Muscle layer of duodenum (tissue), 2 donors: ENCODE results near the gene GRB10.
A peak's percentile ranks its signal among the peaks of the same experiment; 100 is the strongest.

Experiments used
- H3K27ac ChIP-seq: one replicate; pipeline ENCODE4 v1.7.0; 2013; ENCODE audit warnings: mild to moderate bottlenecking, low read length
- H3K27me3 ChIP-seq: one replicate; pipeline ENCODE4 v1.7.0; 2013; ENCODE audit warnings: low read depth, mild to moderate bottlenecking, control low read depth, low read length
- H3K36me3 ChIP-seq, 2 donors: one replicate each; pipeline ENCODE4 v1.7.0; 2013; ENCODE audit warnings: low read length in 2 of 2, control low read depth in 1 of 2, mild to moderate bottlenecking in 1 of 2; ENCODE audit not compliant: insufficient read depth in 2 of 2, control insufficient read depth in 1 of 2
- H3K4me1 ChIP-seq, 2 donors: one replicate each; pipeline ENCODE4 v1.7.0; 2013; ENCODE audit warnings: low read length in 2 of 2, mild to moderate bottlenecking in 2 of 2, control low read depth in 1 of 2, moderate library complexity in 1 of 2; ENCODE audit not compliant: insufficient read depth in 2 of 2, control insufficient read depth in 1 of 2
- H3K4me3 ChIP-seq, 2 donors: one replicate each; pipeline ENCODE4 v1.7.0; 2013; ENCODE audit warnings: low read length in 2 of 2, low read depth in 1 of 2, mild to moderate bottlenecking in 1 of 2
- H3K9me3 ChIP-seq, 2 donors: one replicate each; pipeline ENCODE4 v1.7.0; 2013; ENCODE audit warnings: low read length in 2 of 2, control low read depth in 1 of 2, mild to moderate bottlenecking in 1 of 2; ENCODE audit not compliant: control insufficient read depth in 1 of 2
- donor health status: healthy.

Gene GRB10

DNA sequence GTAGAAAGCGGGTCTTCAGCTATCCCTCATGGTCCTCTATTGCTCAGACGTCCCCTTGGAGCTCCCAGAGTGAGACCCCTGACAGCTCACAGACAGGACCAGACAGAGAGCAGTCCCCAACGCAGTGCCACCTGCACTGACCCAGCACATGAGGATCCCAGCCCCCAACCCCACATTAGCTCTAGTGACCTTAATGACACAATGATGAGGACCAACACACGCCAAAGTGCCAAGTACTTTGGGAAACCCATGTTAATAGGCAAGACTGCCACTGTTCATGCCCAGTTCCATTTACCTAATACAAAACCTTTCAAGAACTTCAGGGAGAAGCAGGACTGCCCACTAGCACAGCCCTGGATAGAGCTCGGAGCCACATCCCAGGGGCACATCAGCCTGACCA lies 5.7 kb upstream of the GRB10 start:
- H3K9me3 ChIP-seq: no peaks in the 10 kb centered on the region
- H3K36me3 ChIP-seq: peaks cover 0 to 4% of the 10 kb centered on the region in 2 donors
- H3K27me3 ChIP-seq: no peaks in the 10 kb centered on the region
- peaks cover 12 to 41% of the 10 kb centered on the region in 2 donors for H3K4me1 ChIP-seq
- H3K4me3 ChIP-seq: no peak overlapping the region
- H3K27ac ChIP-seq: no peak overlapping the region

DNA sequence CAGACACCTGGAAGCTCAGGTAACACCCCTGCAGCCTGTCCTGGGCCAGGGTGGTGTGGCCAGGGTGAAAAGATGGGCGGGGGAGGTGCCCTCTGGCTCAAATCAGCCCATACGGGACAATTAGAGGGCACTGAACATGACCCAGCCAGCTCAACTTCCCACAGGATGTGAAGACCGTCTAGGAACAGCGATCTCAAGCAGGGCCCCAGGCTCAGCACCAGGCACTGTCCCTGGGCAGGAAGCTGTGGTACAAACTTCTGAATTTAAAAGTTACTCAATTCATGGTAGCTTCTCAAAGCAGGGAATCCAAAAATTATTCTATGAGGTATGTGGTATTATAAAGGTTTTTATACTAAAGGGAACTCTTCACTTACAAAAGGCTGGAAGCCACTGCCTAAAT lies 5.1 kb upstream of the GRB10 start:
- H3K36me3 ChIP-seq: peaks cover 0 to 4% of the 10 kb centered on the region in 2 donors
- no peaks in the 10 kb centered on the region for H3K27me3 ChIP-seq
- no peak overlapping the region for H3K4me3 ChIP-seq
- H3K27ac ChIP-seq: no peak overlapping the region
- no peaks in the 10 kb centered on the region for H3K9me3 ChIP-seq
- H3K4me1 ChIP-seq: peaks cover 12 to 45% of the 10 kb centered on the region in 2 donors

DNA sequence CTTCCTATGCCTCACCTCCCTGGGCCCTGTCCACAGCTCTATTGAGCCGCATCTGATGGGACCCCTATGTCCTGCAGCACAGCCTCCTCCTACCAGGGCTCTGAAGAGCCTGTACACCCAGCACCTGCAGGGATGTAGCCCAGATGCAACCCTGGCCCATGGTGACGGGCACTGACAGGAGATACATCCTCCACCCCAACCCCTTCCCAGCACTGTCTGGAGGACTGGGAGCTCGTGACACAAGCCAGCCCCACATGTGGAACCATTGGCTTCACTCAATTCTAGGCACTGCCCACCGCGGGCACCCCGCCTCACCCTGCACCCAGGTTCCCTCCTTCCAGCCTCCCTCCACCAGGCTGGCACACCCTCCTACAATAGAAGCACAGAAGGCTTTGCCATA lies 2.6 kb upstream of the GRB10 start:
- H3K36me3 ChIP-seq: no peaks in the 10 kb centered on the region
- no peak overlapping the region for H3K4me3 ChIP-seq
- H3K9me3 ChIP-seq: no peaks in the 10 kb centered on the region
- peaks cover 3 to 39% of the 10 kb centered on the region in 2 donors for H3K4me1 ChIP-seq
- no peaks in the 10 kb centered on the region for H3K27me3 ChIP-seq
- no peak overlapping the region for H3K27ac ChIP-seq

DNA sequence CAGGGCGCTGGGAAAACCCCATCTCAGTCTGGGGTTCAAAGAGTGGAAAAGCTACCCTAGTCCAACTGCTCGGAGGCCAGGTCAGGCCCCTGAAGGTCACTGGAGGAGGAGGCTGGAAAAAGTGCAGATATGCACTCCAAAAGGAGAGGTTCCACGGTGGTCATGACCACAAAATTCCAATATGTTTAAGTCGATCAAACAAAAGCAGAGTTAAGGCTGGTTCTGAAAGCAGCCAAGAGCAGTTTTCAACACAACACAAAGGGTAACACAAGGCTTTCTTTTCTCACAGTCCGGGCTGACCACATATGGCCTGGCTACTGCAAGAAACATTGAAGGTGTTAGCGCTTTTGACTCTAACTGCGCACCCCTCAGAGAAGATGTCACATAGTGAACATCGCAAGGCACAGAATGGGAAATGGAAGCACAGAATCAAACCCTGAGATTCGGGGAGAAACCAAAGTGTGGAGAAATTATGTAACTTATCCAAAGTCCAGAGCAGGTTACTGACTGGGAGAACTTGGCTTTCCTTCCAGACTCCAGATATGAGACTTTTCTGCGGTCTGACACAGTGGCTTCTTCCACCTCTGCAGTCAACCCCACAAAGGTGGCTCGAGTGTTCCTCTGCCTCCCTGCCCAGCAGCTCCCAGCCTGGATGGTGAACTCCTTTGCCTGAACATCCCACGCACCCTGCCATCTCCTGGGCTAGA lies 1.3 kb upstream of the GRB10 start:
- H3K4me3 ChIP-seq: no peak overlapping the region
- H3K27me3 ChIP-seq: no peaks in the 10 kb centered on the region

DNA sequence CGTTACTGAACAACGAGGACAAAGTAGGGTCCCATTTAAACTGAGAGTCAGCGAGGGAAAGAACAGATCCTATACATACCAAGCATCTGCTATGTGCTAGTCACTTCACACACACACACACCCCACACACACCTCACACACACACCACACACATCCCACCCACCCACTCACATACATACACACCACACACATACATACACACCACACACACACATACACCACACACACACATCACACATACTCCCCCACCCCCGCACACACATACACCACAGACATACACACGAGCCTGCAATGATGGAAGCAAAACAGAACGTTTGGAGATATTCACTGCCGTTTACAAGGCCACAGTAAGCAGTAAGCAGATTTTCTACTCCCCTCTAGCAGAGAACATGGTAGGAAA lies 607 bp upstream of the GRB10 start:
- Histone ChIP-seq H3K4me3 (peak overlapping the region; percentile 22 to 64), H3K9me3 (no peaks in the 10 kb centered on the region), H3K4me1 (peaks cover 13 to 36% of the 10 kb centered on the region in 2 donors), H3K36me3 (no peaks in the 10 kb centered on the region), H3K27ac (no peak overlapping the region), H3K27me3 (no peaks in the 10 kb centered on the region)

More for the DNA sequence above, 1.3 kb upstream of the GRB10 start:
- peaks cover 7 to 36% of the 10 kb centered on the region in 2 donors for H3K4me1 ChIP-seq
- H3K9me3 ChIP-seq: no peaks in the 10 kb centered on the region
- no peaks in the 10 kb centered on the region for H3K36me3 ChIP-seq
- no peak overlapping the region for H3K27ac ChIP-seq

DNA sequence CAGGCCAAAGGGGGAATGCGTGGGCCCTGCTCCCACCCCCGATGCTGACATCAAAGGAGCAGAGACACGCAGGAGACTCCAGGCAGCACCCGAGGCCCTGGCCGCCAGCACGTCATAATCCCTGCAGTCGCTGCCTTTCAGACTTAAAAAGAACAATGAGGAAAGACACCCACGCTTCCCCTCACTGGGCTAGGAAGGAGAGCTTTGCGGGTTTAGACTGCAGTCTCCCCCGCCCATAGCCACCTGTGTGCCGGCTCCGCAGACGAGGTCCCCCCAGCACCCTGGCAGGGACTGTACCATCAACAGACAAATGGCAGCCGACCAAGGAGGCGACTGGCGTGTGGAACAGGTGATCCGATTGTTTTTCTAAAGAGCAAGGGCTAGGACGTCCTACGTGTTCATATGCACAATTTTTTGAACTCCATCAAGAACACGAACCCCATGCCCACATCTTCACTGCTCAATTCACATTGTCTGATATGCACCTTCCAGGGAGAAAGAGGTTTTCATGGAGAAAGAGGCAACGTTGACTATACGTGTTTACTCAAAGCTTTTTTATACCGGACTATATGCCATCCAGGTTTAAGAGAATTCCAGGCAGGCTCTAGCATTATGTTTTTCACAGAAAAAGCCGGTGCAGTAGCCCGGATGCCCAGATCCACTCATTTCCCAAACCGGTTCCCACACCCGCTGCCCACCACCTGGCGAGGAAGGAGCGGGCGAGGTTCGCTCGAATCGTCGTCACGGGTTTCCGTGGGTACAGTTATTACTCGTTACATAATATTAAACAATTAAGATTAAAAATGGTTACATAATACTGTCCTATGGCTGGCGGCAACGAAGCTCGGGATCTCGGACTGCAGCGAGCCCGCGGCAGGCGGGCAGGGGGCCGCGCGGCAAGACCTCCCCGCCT lies 1.1 kb downstream of the GRB10 start:
- no peaks in the 10 kb centered on the region for H3K9me3 ChIP-seq
- peaks cover 13 to 33% of the 10 kb centered on the region in 2 donors for H3K4me1 ChIP-seq
- no peak overlapping the region for H3K27ac ChIP-seq
- no peaks in the 10 kb centered on the region for H3K27me3 ChIP-seq
- no peaks in the 10 kb centered on the region for H3K36me3 ChIP-seq
- H3K4me3 ChIP-seq: peak overlapping the region; percentile 15 to 30

DNA sequence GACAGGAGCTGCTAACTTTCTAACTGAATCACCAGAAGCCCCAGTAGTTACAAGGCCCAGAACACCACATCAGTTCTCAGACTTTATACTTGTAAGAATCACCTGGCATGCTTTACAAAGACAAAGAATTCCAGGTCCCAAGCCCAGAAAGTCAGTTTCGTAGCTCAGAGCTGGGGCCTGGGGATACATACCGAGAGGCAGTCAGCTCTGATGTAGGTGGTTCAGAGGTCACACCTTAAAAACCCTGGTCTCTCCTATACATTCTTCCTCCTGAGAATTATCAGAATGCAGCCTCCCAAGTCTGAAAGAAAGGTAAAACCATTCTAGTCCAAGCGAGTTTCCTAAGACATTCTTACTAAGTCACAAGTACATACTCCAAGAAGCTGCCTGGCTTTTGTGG lies 2.3 kb downstream of the GRB10 start:
- Histone ChIP-seq H3K27me3 (no peaks in the 10 kb centered on the region), H3K4me3 (no peak overlapping the region), H3K36me3 (no peaks in the 10 kb centered on the region), H3K9me3 (no peaks in the 10 kb centered on the region), H3K27ac (no peak overlapping the region), H3K4me1 (peaks cover 13 to 39% of the 10 kb centered on the region in 2 donors)

DNA sequence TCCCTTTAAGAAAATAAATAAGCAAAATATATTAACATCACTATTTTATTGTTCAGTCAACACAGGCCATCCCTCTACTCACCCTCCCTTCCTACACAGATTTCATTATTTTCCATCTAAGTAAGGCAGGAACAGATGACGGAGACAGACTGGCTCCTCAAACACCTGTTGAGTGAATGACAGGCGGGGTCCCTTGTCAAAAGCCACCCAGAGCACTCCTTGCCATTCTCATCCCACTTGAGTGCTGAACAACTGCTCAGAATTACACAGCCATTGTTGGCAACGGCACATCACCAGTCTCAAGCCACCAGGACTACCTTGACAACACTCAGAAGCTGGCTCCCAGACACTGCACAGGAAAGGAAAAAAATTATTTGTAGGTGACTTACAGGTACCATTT lies 3.3 kb downstream of the GRB10 start:
- H3K27ac ChIP-seq: no peak overlapping the region
- no peaks in the 10 kb centered on the region for H3K9me3 ChIP-seq
- H3K27me3 ChIP-seq: no peaks in the 10 kb centered on the region
- no peak overlapping the region for H3K4me3 ChIP-seq
- no peaks in the 10 kb centered on the region for H3K36me3 ChIP-seq
- H3K4me1 ChIP-seq: peaks cover 13 to 42% of the 10 kb centered on the region in 2 donors

DNA sequence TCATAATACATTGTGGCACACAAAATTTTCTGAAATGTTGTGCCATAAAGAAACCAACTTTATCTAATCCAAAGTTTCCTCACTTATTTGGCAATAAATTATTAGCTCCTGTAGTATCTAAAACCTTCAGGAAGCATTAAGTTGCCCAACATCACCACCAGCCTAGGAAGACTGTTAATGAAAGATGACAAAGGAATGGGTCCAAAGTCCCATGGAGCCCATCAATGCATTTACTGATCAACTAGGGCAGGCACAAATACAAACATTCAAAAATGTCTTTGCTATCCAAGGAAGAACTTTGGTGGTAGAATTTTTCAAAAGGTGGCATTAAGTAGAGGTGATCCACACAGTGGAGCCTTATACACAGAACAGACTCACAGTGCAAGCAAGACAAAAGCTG lies 4.5 kb downstream of the GRB10 start:
- no peaks in the 10 kb centered on the region for H3K9me3 ChIP-seq
- H3K4me1 ChIP-seq: peaks cover 13 to 30% of the 10 kb centered on the region in 2 donors

DNA sequence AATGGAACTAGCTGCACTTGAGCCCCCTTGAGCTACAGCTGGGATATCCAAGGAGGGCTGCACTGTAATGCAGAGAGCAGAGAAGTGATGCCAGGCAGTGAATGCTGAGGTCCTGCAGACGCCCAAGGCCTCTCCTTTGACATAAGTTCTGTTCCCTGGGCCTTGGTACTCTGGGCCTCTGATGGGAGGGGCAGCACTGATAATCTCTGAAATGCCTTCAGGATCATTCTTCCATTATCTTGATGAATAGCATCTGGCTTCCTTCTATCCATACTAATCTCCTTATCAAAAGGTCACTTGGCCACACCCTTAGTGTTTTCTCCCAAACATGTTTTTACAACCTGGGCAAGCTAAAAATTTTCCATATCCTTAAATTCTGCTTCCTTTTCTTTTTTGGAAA lies 6.9 kb downstream of the GRB10 start:
- H3K4me1 ChIP-seq: peaks cover 13 to 20% of the 10 kb centered on the region in 2 donors
- no peaks in the 10 kb centered on the region for H3K27me3 ChIP-seq
- no peak overlapping the region for H3K4me3 ChIP-seq
- no peak overlapping the region for H3K27ac ChIP-seq
- H3K9me3 ChIP-seq: no peaks in the 10 kb centered on the region
- no peaks in the 10 kb centered on the region for H3K36me3 ChIP-seq

More for the DNA sequence above, 4.5 kb downstream of the GRB10 start:
- no peaks in the 10 kb centered on the region for H3K27me3 ChIP-seq
- H3K4me3 ChIP-seq: no peak overlapping the region
- no peak overlapping the region for H3K27ac ChIP-seq
- H3K36me3 ChIP-seq: no peaks in the 10 kb centered on the region

DNA sequence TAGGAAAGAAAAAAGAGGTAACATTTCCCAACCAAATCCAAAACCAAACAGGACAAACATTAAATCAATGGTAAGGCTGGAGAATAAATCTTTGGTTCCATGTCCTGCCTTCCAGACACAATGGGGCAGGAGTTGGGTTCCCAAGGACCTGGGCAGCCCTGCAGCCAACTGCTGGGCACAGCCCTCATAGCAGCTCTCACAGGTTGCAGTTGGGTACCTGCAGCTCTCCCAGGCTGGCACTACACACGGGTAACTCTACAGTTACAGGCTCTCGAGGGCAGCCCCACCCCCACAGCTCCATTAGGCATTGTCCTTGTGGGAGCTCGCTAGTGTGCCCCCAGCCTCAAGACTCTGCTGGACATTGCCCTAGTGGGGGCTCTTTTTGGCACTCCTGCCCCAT lies 7.5 kb downstream of the GRB10 start:
- Histone ChIP-seq H3K27me3 (no peaks in the 10 kb centered on the region), H3K9me3 (no peaks in the 10 kb centered on the region), H3K36me3 (no peaks in the 10 kb centered on the region), H3K4me1 (peaks cover 13 to 17% of the 10 kb centered on the region in 2 donors), H3K27ac (no peak overlapping the region), H3K4me3 (no peak overlapping the region)
